B cell (primary cell): Measurements from ENCODE around the gene NEO1. TPM values are rescaled to one million over a fixed set of nuclear protein-coding genes. Genes with fewer than 3 reads are reported as not detected.

Experiments used
- ATAC-seq: fragments of 200-7000 bp; cut with Tn5 transposase; one replicate; pipeline ENCODE4 v1.10.0; 2021; ENCODE audit warnings: low read depth, mild to moderate bottlenecking, moderate number of reproducible peaks, moderate library complexity
- CTCF ChIA-PET: fragments of 350-600 bp; sonication (Branson Sonifier 250); formaldehyde crosslinking; loops from one replicate; lab custom pipeline; 2021; ENCODE audit warnings: antibody characterized with exemption, inconsistent platforms; lab: Charles Lee
- POLR2A ChIA-PET: fragments of 350-600 bp; sonication (Branson Sonifier 250); formaldehyde crosslinking; loops from one replicate; lab custom pipeline; 2021; ENCODE audit warnings: antibody characterized with exemption; lab: Charles Lee
- DNase-seq: peaks from one replicate; pipeline ENCODE4 v3.0.0; 2013
- H2AFZ ChIP-seq: 2 replicates; pipeline ENCODE4 v1.6.1; 2012; ENCODE audit warnings: mild to moderate bottlenecking, low read depth, low read length; ENCODE audit not compliant: insufficient read depth, poor library complexity, severe bottlenecking
- H3K27ac ChIP-seq, 2 donors: 1 replicate in 1 of 2; 2 replicates in 1 of 2; pipeline ENCODE4 v1.5.1; 2012 to 2013; ENCODE audit warnings: low read length in 2 of 2, mild to moderate bottlenecking in 2 of 2, moderate library complexity in 1 of 2
- H3K27me3 ChIP-seq, 4 experiments: fragments of 200-600 bp in 1 of 4; sonication (generic) in 1 of 4; replicated peaks in 1 of 4; 1 replicate in 2 of 4; 2 replicates in 2 of 4; pipeline versions ENCODE4 v1.6.1 to v1.7.0; 2013 to 2016; ENCODE audit warnings: low read length in 3 of 4, mild to moderate bottlenecking in 2 of 4, mixed read lengths in 1 of 4, moderate library complexity in 1 of 4; ENCODE audit not compliant: insufficient read depth in 4 of 4, control insufficient read depth in 3 of 4; ENCODE audit errors: control extremely low read depth in 1 of 4
- H3K36me3 ChIP-seq, 2 experiments: replicated peaks in 1 of 2; 1 replicate in 1 of 2; 2 replicates in 1 of 2; pipeline versions ENCODE4 v1.6.1 to v1.7.1; 2013; ENCODE audit warnings: low read length in 1 of 2; ENCODE audit not compliant: insufficient read depth in 2 of 2, control insufficient read depth in 1 of 2; ENCODE audit errors: control extremely low read depth in 1 of 2, extremely low read depth in 1 of 2
- H3K4me1 ChIP-seq, 2 donors: fragments of 200-600 bp in 1 of 2; sonication (generic) in 1 of 2; 1 replicate in 1 of 2; 2 replicates in 1 of 2; pipeline versions ENCODE4 v1.5.1 to v1.6.1; 2013 to 2017; ENCODE audit warnings: low read length in 2 of 2; ENCODE audit not compliant: control insufficient read depth in 2 of 2, insufficient read depth in 2 of 2
- H3K4me2 ChIP-seq: replicated peaks from 2 replicates; pipeline ENCODE3; 2012; ENCODE audit warnings: mild to moderate bottlenecking, low read depth, low read length; ENCODE audit not compliant: poor library complexity, severe bottlenecking
- H3K4me3 ChIP-seq, 5 experiments: fragments of 200-600 bp in 1 of 5; sonication (generic) in 1 of 5; 1 replicate in 3 of 5; 2 replicates in 2 of 5; pipeline versions ENCODE4 v1.5.1 to v1.7.0; 2011 to 2016; ENCODE audit warnings: low read length in 4 of 5, mild to moderate bottlenecking in 4 of 5, low read depth in 2 of 5, control low read depth in 1 of 5, moderate library complexity in 1 of 5; ENCODE audit not compliant: insufficient read depth in 1 of 5; ENCODE audit errors: control extremely low read depth in 1 of 5, extremely low read depth in 1 of 5
- H3K79me2 ChIP-seq: fragments of 200-600 bp; sonication (generic); one replicate; pipeline ENCODE4 v1.6.0; 2016; ENCODE audit warnings: low read length; ENCODE audit not compliant: control insufficient read depth, insufficient read depth
- H3K9ac ChIP-seq: fragments of 200-600 bp; sonication (generic); 2 replicates; pipeline ENCODE4 v1.6.1; 2017; ENCODE audit warnings: mild to moderate bottlenecking, low read length, moderate library complexity
- H3K9me3 ChIP-seq, 3 donors: one replicate each; pipeline versions ENCODE4 v1.6.1 to v1.7.1; 2013; ENCODE audit warnings: low read length in 2 of 3; ENCODE audit not compliant: control insufficient read depth in 2 of 3, insufficient read depth in 1 of 3; ENCODE audit errors: control extremely low read depth in 1 of 3
- H4K20me1 ChIP-seq: 2 replicates; pipeline ENCODE4 v1.6.0; 2012; ENCODE audit warnings: mild to moderate bottlenecking, low read length; ENCODE audit not compliant: insufficient read depth, control insufficient read depth, poor library complexity, severe bottlenecking
- H3K27ac Mint-ChIP-seq: one replicate; pipeline ENCODE4 v1.8.0; 2021; ENCODE audit warnings: mixed read lengths
- H3K27me3 Mint-ChIP-seq: one replicate; pipeline ENCODE4 v1.8.0; 2021; ENCODE audit warnings: mixed read lengths
- H3K4me1 Mint-ChIP-seq: one replicate; pipeline ENCODE4 v1.8.0; 2021; ENCODE audit warnings: mixed read lengths
- H3K4me3 Mint-ChIP-seq: one replicate; pipeline ENCODE4 v1.8.0; 2021; ENCODE audit warnings: mixed read lengths
- H3K9me3 Mint-ChIP-seq: one replicate; pipeline ENCODE4 v1.8.0; 2022; ENCODE audit warnings: mixed read lengths; ENCODE audit not compliant: insufficient read depth
- CTCF ChIP-seq: fragments of 200-600 bp; IDR thresholded peaks from one replicate; pipeline ENCODE4 v1.8.0; 2022; ENCODE audit warnings: antibody characterized with exemption, mild to moderate bottlenecking
- EZH2 ChIP-seq: IDR thresholded peaks from 2 replicates; pipeline ENCODE4 v1.6.1; 2012; ENCODE audit warnings: borderline replicate concordance, low read depth, mild to moderate bottlenecking, moderate library complexity, low read length; ENCODE audit not compliant: insufficient read depth, poor library complexity, severe bottlenecking
- WGBS: methylation state at CpG from one replicate; pipeline ENCODE4 v1.1.5; 2013; ENCODE audit warnings: missing lambda C conversion rate; ENCODE audit not compliant: insufficient coverage; 5-methylcytosine and 5-hydroxymethylcytosine counted together
- intact Hi-C: fragments of 100-400 bp; cut with micrococcal nuclease; formaldehyde crosslinking; loops from one replicate; pipeline ENCODE4 v1.10.0; 2022
- polyA minus RNA-seq: library from RNA; depleted of rRNA, polyadenylated mRNA; stranded (reverse); fragments of >200 nt; gene quantifications from 2 replicates; pipeline ENCODE4 v1.2.3, GENCODE V29; 2012
- polyA plus RNA-seq: library from polyadenylated mRNA; depleted of rRNA; stranded (reverse); fragments of >200 nt; gene quantifications from 2 replicates; pipeline ENCODE4 v1.2.3, GENCODE V29; 2012
- total RNA-seq, 2 donors: library from RNA; stranded (reverse); fragments of 120-200 nt in 1 of 2; gene quantifications; 1 replicate in 1 of 2; 2 replicates in 1 of 2; pipeline versions ENCODE4 v1.2.3 to v1.2.4, GENCODE V29; 2013 to 2022

The NEO1 gene
- total RNA-seq (3.9 and 5.6 TPM in 2 replicates), polyA plus RNA-seq (0.48 and 1.3 TPM in 2 replicates), polyA minus RNA-seq (1.4 and 2.1 TPM in 2 replicates)
- 1.6 TPM for total RNA-seq (2013)

GRCh38 chr15:73051807-73052652, at the start of gene NEO1:
Gene NEO1 (plus strand): TSS chr15:73052463. CDS start chr15:73052676, 213 bp downstream.
- Mint-ChIP-seq H3K4me1 (peaks cover 10% of the 10 kb centered on the region), H3K27me3 (peaks cover 37% of the 10 kb centered on the region), H3K9me3 (no peaks in the 10 kb centered on the region), H3K4me3 (peak within 1 kb of the TSS; percentile 81), H3K27ac (peak within 1 kb of the TSS; percentile 64)
- intact Hi-C loops, result loop anchor here (2.0 to 10.0 kb wide), 4 partner anchors 213 to 935 kb away; partner anchors contain the start of genes MYO9A, NPTN and SENP8
- Histone ChIP-seq H3K79me2 (no peaks in the 10 kb centered on the region), H3K4me1 (peaks cover 8 to 11% of the 10 kb centered on the region in 2 donors), H2AFZ (peak within 1 kb of the TSS; percentile 88), H3K9ac (peak within 1 kb of the TSS; percentile 75), H3K27me3 (peaks cover 0 to 32% (median 24%) of the 10 kb centered on the region in 4 experiments), H3K36me3 (no peaks in the 10 kb centered on the region), H3K27ac (no peak within 1 kb of the TSS), H4K20me1 (no peaks in the 10 kb centered on the region), H3K4me2 (peak within 1 kb of the TSS; percentile 88), H3K4me3 (peak within 1 kb of the TSS in 4 of 5 experiments; percentile 55 to 78 (median 68)), H3K9me3 (no peaks in the 10 kb centered on the region)
- TF ChIP-seq EZH2 (no peak), CTCF (no peak)
- WGBS, result under 1% methylated on average over 61 of the region's 108 CpGs
- ChIA-PET POLR2A (no interaction called here), CTCF (no interaction called here)
- DNase-seq, result peak; percentile 84
- ATAC-seq, result peak; percentile 76

- H3K4me1 Mint-ChIP-seq, result no peaks in the 10 kb centered on the region
- Histone ChIP-seq H3K4me3 (no peak overlapping the region), H3K4me1 (no peaks in the 10 kb centered on the region), H3K79me2 (no peaks in the 10 kb centered on the region), H3K27me3 (peaks cover 0 to 8% (median 1%) of the 10 kb centered on the region in 4 experiments), H4K20me1 (no peaks in the 10 kb centered on the region), H3K36me3 (no peaks in the 10 kb centered on the region), H3K27ac (no peak overlapping the region), H3K9me3 (no peaks in the 10 kb centered on the region), H3K4me2 (no peak overlapping the region), H2AFZ (no peak overlapping the region), H3K9ac (no peak overlapping the region)
- H3K9me3 Mint-ChIP-seq, result no peaks in the 10 kb centered on the region
- H3K27me3 Mint-ChIP-seq, result peaks cover 46% of the 10 kb centered on the region
- 82% methylated on average over 4 of the region's 5 CpGs for WGBS
- ATAC-seq (no peak), DNase-seq (no peak)
- POLR2A ChIA-PET, result no interaction called here
- intact Hi-C loops, result no loop called here
- no peak overlapping the region for H3K27ac Mint-ChIP-seq
- TF ChIP-seq EZH2, result no peak
- no peak for TF ChIP-seq CTCF
- CTCF ChIA-PET, result interaction anchor here (0.6 kb wide), 1 partner anchor 71 kb away, joined by 3 read pairs; no protein-coding TSS in a partner anchor
- H3K4me3 Mint-ChIP-seq, result no peak overlapping the region
Observed at GRCh38 chr15:73004462-73004861, 47.8 kb upstream of the NEO1 start.
